Measurements from ENCODE around the gene NDUFB11.
"Not testable (repeated sequence)": the region's sequence is repeated elsewhere in the genome, so short reads cannot be mapped to it uniquely, and the experiment has no call there.

NDUFB11 gene

GRCh38 chrX:47129157-47129898, 15.2 kb downstream of the NDUFB11 start:
- Histone ChIP-seq H3K9ac (no peak overlapping the region), H3K4me2 (ENCODE audit: low read length) (peak overlapping the region; percentile 60), H3K27me3 (ENCODE audit: control insufficient read depth, insufficient read depth, low read length) (no peaks in the 10 kb centered on the region), H3K36me3 (ENCODE audit: control insufficient read depth, insufficient read depth, low read length) (no peaks in the 10 kb centered on the region), H3K79me2 (no peaks in the 10 kb centered on the region), H3K9me3 (ENCODE audit: control insufficient read depth, low read length) (no peaks in the 10 kb centered on the region), H2AFZ (peak overlapping the region; percentile 90), H3K4me1 (no peaks in the 10 kb centered on the region), H3K27ac (peak overlapping the region; percentile 91), H3K4me3 (ENCODE audit: low read depth, low read length) (peak overlapping the region; percentile 63)
- no peak for TF ChIP-seq CTCF (IDR thresholded peaks at IDR 0.05)

- H3K27me3 ChIP-seq (ENCODE audit: control insufficient read depth, insufficient read depth, low read length); H3K36me3 ChIP-seq (ENCODE audit: control insufficient read depth, insufficient read depth, low read length); H3K4me2 ChIP-seq (ENCODE audit: low read length); H3K9ac ChIP-seq; H3K79me2 ChIP-seq; H3K4me1 ChIP-seq; H3K9me3 ChIP-seq (ENCODE audit: control insufficient read depth, low read length); H3K4me3 ChIP-seq (ENCODE audit: low read depth, low read length); H2AFZ ChIP-seq; H3K27ac ChIP-seq: not testable (repeated sequence)
Measured at GRCh38 chrX:47124466-47124865, 20.0 kb downstream of the NDUFB11 start.

- H3K27ac ChIP-seq; H3K36me3 ChIP-seq (ENCODE audit: control insufficient read depth, insufficient read depth, low read length); H3K79me2 ChIP-seq; H2AFZ ChIP-seq; H3K9ac ChIP-seq; H3K9me3 ChIP-seq (ENCODE audit: control insufficient read depth, low read length); H3K4me2 ChIP-seq (ENCODE audit: low read length); H3K27me3 ChIP-seq (ENCODE audit: control insufficient read depth, insufficient read depth, low read length); H3K4me3 ChIP-seq (ENCODE audit: low read depth, low read length); H3K4me1 ChIP-seq: not testable (repeated sequence)
Measured at GRCh38 chrX:47116551-47117110, 27.9 kb downstream of the NDUFB11 start.

GRCh38 chrX:47112316-47112954, 32.1 kb downstream of the NDUFB11 start:
- Histone ChIP-seq H3K27me3 (ENCODE audit: control insufficient read depth, insufficient read depth, low read length) (no peaks in the 10 kb centered on the region), H3K9me3 (ENCODE audit: control insufficient read depth, low read length) (no peaks in the 10 kb centered on the region), H3K9ac (no peak overlapping the region), H3K36me3 (ENCODE audit: control insufficient read depth, insufficient read depth, low read length) (no peaks in the 10 kb centered on the region), H3K27ac (no peak overlapping the region), H3K4me1 (no peaks in the 10 kb centered on the region), H2AFZ (no peak overlapping the region), H3K4me3 (ENCODE audit: low read depth, low read length) (no peak overlapping the region), H3K79me2 (no peaks in the 10 kb centered on the region), H3K4me2 (ENCODE audit: low read length) (no peak overlapping the region)
- TF ChIP-seq CTCF (IDR thresholded peaks at IDR 0.05): no peak

- H3K27me3 ChIP-seq (ENCODE audit: control insufficient read depth, insufficient read depth, low read length); H3K79me2 ChIP-seq; H3K4me3 ChIP-seq (ENCODE audit: low read depth, low read length); H3K9ac ChIP-seq; H2AFZ ChIP-seq; H3K9me3 ChIP-seq (ENCODE audit: control insufficient read depth, low read length); H3K36me3 ChIP-seq (ENCODE audit: control insufficient read depth, insufficient read depth, low read length); H3K4me2 ChIP-seq (ENCODE audit: low read length); H3K4me1 ChIP-seq; H3K27ac ChIP-seq: not testable (repeated sequence)
Measured at GRCh38 chrX:47110936-47111615, 33.4 kb downstream of the NDUFB11 start.

GRCh38 chrX:47101206-47101605, 43.3 kb downstream of the NDUFB11 start:
- Histone ChIP-seq H3K9ac (no peak overlapping the region), H2AFZ (no peak overlapping the region), H3K4me1 (no peaks in the 10 kb centered on the region), H3K9me3 (ENCODE audit: control insufficient read depth, low read length) (no peaks in the 10 kb centered on the region), H3K36me3 (ENCODE audit: control insufficient read depth, insufficient read depth, low read length) (no peaks in the 10 kb centered on the region), H3K27ac (no peak overlapping the region), H3K4me2 (ENCODE audit: low read length) (no peak overlapping the region), H3K27me3 (ENCODE audit: control insufficient read depth, insufficient read depth, low read length) (no peaks in the 10 kb centered on the region), H3K79me2 (no peaks in the 10 kb centered on the region), H3K4me3 (ENCODE audit: low read depth, low read length) (no peak overlapping the region)
- no peak for TF ChIP-seq CTCF (IDR thresholded peaks at IDR 0.05)
